Transverse colon (tissue), 4 donors: Measurements from ENCODE around the gene TLL1. TPM values are rescaled to one million over a fixed set of nuclear protein-coding genes. Genes with fewer than 3 reads are reported as not detected.
A peak's percentile ranks its signal among the peaks of the same experiment; 100 is the strongest.

ENCODE experiments used
- DNase-seq: peaks from one replicate; pipeline ENCODE4 v3.0.0-alpha.2; 2019
- H3K27ac ChIP-seq, 4 donors: fragments of 200-600 bp; sonication (generic); 2 replicates each; pipeline ENCODE4 v1.5.1; 2016 to 2018; ENCODE audit warnings: inconsistent platforms in 4 of 4
- H3K27me3 ChIP-seq: fragments of 200-600 bp; sonication (generic); 2 replicates; pipeline ENCODE4 v1.5.1; 2017; ENCODE audit warnings: inconsistent platforms
- H3K36me3 ChIP-seq, 4 donors: fragments of 200-600 bp; sonication (generic); 2 replicates each; pipeline ENCODE4 v1.5.1; 2017 to 2019; ENCODE audit warnings: inconsistent platforms in 4 of 4
- H3K4me1 ChIP-seq, 4 donors: fragments of 200-600 bp; sonication (generic); 2 replicates each; pipeline ENCODE4 v1.5.1; 2017 to 2020; ENCODE audit warnings: inconsistent platforms in 4 of 4
- H3K4me3 ChIP-seq, 4 donors: fragments of 200-600 bp; sonication (generic); 1 replicate in 1 of 4; 2 replicates in 3 of 4; pipeline versions ENCODE4 v1.5.1 to v1.6.1; 2017 to 2019; ENCODE audit warnings: inconsistent platforms in 4 of 4
- H3K9me3 ChIP-seq, 2 donors: fragments of 200-600 bp; sonication (generic); 2 replicates each; pipeline ENCODE4 v1.5.1; 2017 to 2019; ENCODE audit warnings: inconsistent platforms in 2 of 2
- CTCF ChIP-seq, 5 experiments: fragments of 200-600 bp in 3 of 5; fragments of 450-650 bp in 2 of 5; sonication (generic) in 3 of 5; IDR thresholded peaks; 1 replicate in 2 of 5; 2 replicates in 3 of 5; pipeline ENCODE4 v1.5.1; 2016 to 2017; ENCODE audit warnings: antibody characterized with exemption in 5 of 5, inconsistent platforms in 3 of 5, mild to moderate bottlenecking in 2 of 5, moderate library complexity in 1 of 5
- EP300 ChIP-seq: sonication (generic); formaldehyde crosslinking; IDR thresholded peaks from one replicate; pipeline ENCODE4 v1.6.1; 2017; ENCODE audit warnings: antibody characterized with exemption, low read depth
- POLR2A ChIP-seq: fragments of 450-650 bp; IDR thresholded peaks from one replicate; pipeline ENCODE4 v1.6.1; 2016; ENCODE audit warnings: antibody characterized with exemption, mild to moderate bottlenecking, moderate library complexity
- POLR2AphosphoS5 ChIP-seq, 3 donors: sonication (generic); formaldehyde crosslinking; IDR thresholded peaks; one replicate each; pipeline ENCODE4 v1.6.1; 2016; ENCODE audit warnings: antibody characterized with exemption in 3 of 3
- WGBS, 2 donors: methylation state at CpG; one replicate each; pipeline ENCODE4 v1.1.5; 2018; ENCODE audit warnings: low coverage in 1 of 2; 5-methylcytosine and 5-hydroxymethylcytosine counted together
- in situ Hi-C, 4 donors: fragments of 200-750 bp; cut with MboI; loops; one replicate each; pipeline versions ENCODE4 v1.15.0 to v1.15.1; 2017; ENCODE audit warnings: low sequenced_read_pairs in 3 of 4, low pct_ligation_motif_present in 1 of 4, low pct_unique_long_range_greater_than_20kb in 1 of 4
- intact Hi-C: fragments of 100-400 bp; cut with DNase I; formaldehyde crosslinking; loops from one replicate; pipeline ENCODE4 v1.15.1; 2023; ENCODE audit warnings: low total_unique reads
- total RNA-seq, 4 donors: library from RNA; depleted of rRNA; stranded (reverse); fragments of >200 nt; gene quantifications; one replicate each; pipeline ENCODE4 v1.1.0, GENCODE V29; 2016

TLL1 gene
- total RNA-seq, 4 donors from 2014 or later, result 1.00 to 3.7 (median 1.6) TPM

- intact Hi-C loops (no loop called here), in situ Hi-C loops (no loop called here)
- Histone ChIP-seq H3K4me3 (peak overlapping the region in 3 of 4 donors; percentile 24 to 46 (median 33)), H3K27ac (peak overlapping the region in 3 of 4 donors; percentile 8 to 48 (median 9)), H3K4me1 (peaks cover 0 to 24% (median 6%) of the 10 kb centered on the region in 4 donors), H3K36me3 (no peaks in the 10 kb centered on the region), H3K9me3 (no peaks in the 10 kb centered on the region), H3K27me3 (peaks cover 69% of the 10 kb centered on the region)
- 10 to 13% methylated on average over 4 to 32 of the region's 38 CpGs for WGBS, 2 donors
- peak; percentile 17 for DNase-seq
- no peak for TF ChIP-seq POLR2AphosphoS5 (IDR thresholded peaks at IDR 0.05)
- TF ChIP-seq POLR2A, result no peak
- no peak for TF ChIP-seq CTCF (IDR thresholded peaks at IDR 0.05)
- no peak for TF ChIP-seq EP300
Observed at GRCh38 chr4:165874791-165875371, 1.8 kb downstream of the TLL1 start.

- TF ChIP-seq POLR2A (no peak), POLR2AphosphoS5 (IDR thresholded peaks at IDR 0.05) (no peak), EP300 (no peak), CTCF (IDR thresholded peaks at IDR 0.05) (no peak)
- Histone ChIP-seq H3K4me1 (peaks cover 0 to 24% (median 6%) of the 10 kb centered on the region in 4 donors), H3K4me3 (no peak overlapping the region), H3K27ac (no peak overlapping the region), H3K27me3 (peaks cover 64% of the 10 kb centered on the region), H3K36me3 (no peaks in the 10 kb centered on the region), H3K9me3 (no peaks in the 10 kb centered on the region)
- 64 to 76% methylated on average over 2 of the region's 2 CpGs for WGBS, 2 donors
- no peak for DNase-seq
- in situ Hi-C loops (no loop called here), intact Hi-C loops (no loop called here)
Observed at GRCh38 chr4:165875446-165875845, 2.4 kb downstream of the TLL1 start.

- no peaks in the 10 kb centered on the region for H3K36me3 ChIP-seq
- intact Hi-C loops (no loop called here), in situ Hi-C loops (no loop called here)
- no peak overlapping the region for H3K27ac ChIP-seq
- no peak for DNase-seq
- H3K27me3 ChIP-seq, result peaks cover 46% of the 10 kb centered on the region
- H3K4me3 ChIP-seq, result no peak overlapping the region
- TF ChIP-seq EP300 (no peak), CTCF (IDR thresholded peaks at IDR 0.05) (no peak), POLR2AphosphoS5 (IDR thresholded peaks at IDR 0.05) (no peak), POLR2A (no peak)
- H3K9me3 ChIP-seq, result no peaks in the 10 kb centered on the region
- 86 to 87% methylated on average over 2 of the region's 2 CpGs for WGBS, 2 donors
- peaks cover 0 to 22% (median 6%) of the 10 kb centered on the region in 4 donors for H3K4me1 ChIP-seq
Observed at GRCh38 chr4:165877286-165877685, 4.2 kb downstream of the TLL1 start.

- no peak overlapping the region for H3K27ac ChIP-seq
- H3K4me1 ChIP-seq, result peaks cover 0 to 5% (median 1%) of the 10 kb centered on the region in 4 donors
- no peak overlapping the region for H3K4me3 ChIP-seq
- H3K9me3 ChIP-seq, result no peaks in the 10 kb centered on the region
- TF ChIP-seq CTCF (IDR thresholded peaks at IDR 0.05) (no peak), EP300 (no peak)
- H3K27me3 ChIP-seq, result peaks cover 23% of the 10 kb centered on the region
- no peaks in the 10 kb centered on the region for H3K36me3 ChIP-seq
- no peak for DNase-seq
- WGBS, 2 donors, result 21 to 43% methylated on average over 2 to 3 of the region's 3 CpGs
- in situ Hi-C loops, result no loop called here
- intact Hi-C loops, result no loop called here
Observed at GRCh38 chr4:165879641-165880040, 6.6 kb downstream of the TLL1 start.
